Measurements from ENCODE around the gene TENM3.

Gene TENM3

DNA sequence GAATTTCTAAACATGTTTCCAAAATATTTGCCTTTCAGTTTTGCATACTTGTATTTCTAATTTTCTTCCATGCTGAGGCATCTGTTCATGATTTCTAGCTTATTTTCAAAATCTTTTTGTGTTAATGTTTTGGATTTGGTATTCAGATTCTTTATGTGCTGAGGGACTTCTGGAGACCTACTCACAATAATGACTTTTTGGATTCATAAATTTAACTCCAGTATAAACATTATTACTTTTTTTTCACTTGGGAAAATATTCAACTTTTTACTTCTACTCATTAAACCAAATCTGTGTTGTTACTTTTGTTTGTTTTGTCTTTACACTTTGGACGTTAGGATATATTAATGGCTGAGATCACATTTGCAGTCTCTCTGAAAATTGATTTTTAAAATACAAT is 183.7 kb downstream of the TENM3 start:
- TF ChIP-seq ZFX (IDR thresholded peaks at IDR 0.05) (no peak), CTCF (conservative IDR thresholded peaks at IDR 0.05) (no peak)
- no peak overlapping the region for H3K27ac ChIP-seq

GRCh38 chr4:182427554-182427953 is 184.4 kb downstream of the TENM3 start:
- no peak overlapping the region for H3K27ac ChIP-seq
- TF ChIP-seq ZFX (IDR thresholded peaks at IDR 0.05) = no peak
- TF ChIP-seq CTCF (conservative IDR thresholded peaks at IDR 0.05) = no peak

DNA sequence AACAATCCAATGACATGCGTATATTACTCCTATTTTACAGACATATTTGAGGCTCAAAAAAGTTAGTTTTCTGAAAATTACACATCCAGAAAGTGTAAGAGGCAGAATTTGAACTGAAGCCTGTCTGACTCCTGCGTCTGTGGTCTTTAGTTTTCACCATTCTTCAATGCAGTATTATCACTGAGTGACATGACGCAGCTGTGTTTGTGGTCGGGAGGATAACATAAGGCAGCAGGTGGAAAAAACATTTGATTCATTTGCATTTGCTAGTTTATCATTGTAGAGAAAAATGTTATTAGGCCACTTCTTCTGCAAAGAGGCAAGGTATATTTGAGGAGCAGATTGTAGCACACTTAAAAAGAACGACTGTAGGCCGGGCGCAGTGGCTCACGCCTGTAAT is 186.7 kb downstream of the TENM3 start:
- H3K27ac ChIP-seq = no peak overlapping the region
- TF ChIP-seq CTCF (conservative IDR thresholded peaks at IDR 0.05) = no peak
- no peak for TF ChIP-seq ZFX (IDR thresholded peaks at IDR 0.05)

GRCh38 chr4:182432819-182433218 is 189.6 kb downstream of the TENM3 start:
- TF ChIP-seq ZFX (IDR thresholded peaks at IDR 0.05) = no peak
- TF ChIP-seq CTCF (conservative IDR thresholded peaks at IDR 0.05) = no peak

GRCh38 chr4:182434720-182435119 is 191.5 kb downstream of the TENM3 start:
- TF ChIP-seq CTCF (conservative IDR thresholded peaks at IDR 0.05) = no peak
- no peak for TF ChIP-seq ZFX (IDR thresholded peaks at IDR 0.05)
- H3K27ac ChIP-seq = no peak overlapping the region

More at GRCh38 chr4:182432819-182433218, 189.6 kb downstream of the TENM3 start:
- H3K27ac ChIP-seq = no peak overlapping the region

- TF ChIP-seq CTCF (conservative IDR thresholded peaks at IDR 0.05) (no peak), ZFX (IDR thresholded peaks at IDR 0.05) (no peak)
- H3K27ac ChIP-seq = no peak overlapping the region
Observed at GRCh38 chr4:182435401-182435800, 192.2 kb downstream of the TENM3 start.

GRCh38 chr4:182443070-182443469 is 199.9 kb downstream of the TENM3 start:
- no peak for TF ChIP-seq ZFX (IDR thresholded peaks at IDR 0.05)
- no peak for TF ChIP-seq CTCF (conservative IDR thresholded peaks at IDR 0.05)
- no peak overlapping the region for H3K27ac ChIP-seq

Measured in C4-2B (cell line).